ENCODE measurements around the gene ASIC2.

The ASIC2 gene

GRCh38 chr17:33287096-33287725 lies 5.9 kb downstream of the ASIC2 start:
- DNase-seq: peak in 1 of 2 experiments; percentile 2

- no peak for DNase-seq
These were observed 7.7 kb downstream of the ASIC2 start for GRCh38 chr17:33285413-33285812.

- no peak for DNase-seq
These were observed 9.1 kb downstream of the ASIC2 start for GRCh38 chr17:33284022-33284421.

- no peak for DNase-seq
These were observed 12.7 kb downstream of the ASIC2 start for GRCh38 chr17:33280162-33280943.

GRCh38 chr17:33277436-33278100 lies 15.5 kb downstream of the ASIC2 start:
- DNase-seq: no peak

- DNase-seq: no peak
These were observed 19.2 kb downstream of the ASIC2 start for GRCh38 chr17:33273743-33274410.

GRCh38 chr17:33273271-33273670 lies 19.8 kb downstream of the ASIC2 start:
- no peak for DNase-seq

GRCh38 chr17:33272438-33272837 lies 20.7 kb downstream of the ASIC2 start:
- no peak for DNase-seq

GRCh38 chr17:33269337-33270060 lies 23.6 kb downstream of the ASIC2 start:
- DNase-seq: no peak

- DNase-seq: no peak
These were observed 25.1 kb downstream of the ASIC2 start for GRCh38 chr17:33267851-33268548.

GRCh38 chr17:33267271-33267790 lies 25.8 kb downstream of the ASIC2 start:
- no peak for DNase-seq

- no peak for DNase-seq
These were observed 26.5 kb downstream of the ASIC2 start for GRCh38 chr17:33266611-33267010.

GRCh38 chr17:33266116-33266515 lies 27.0 kb downstream of the ASIC2 start:
- no peak for DNase-seq

GRCh38 chr17:33263396-33263795 lies 29.7 kb downstream of the ASIC2 start:
- no peak for DNase-seq

GRCh38 chr17:33262266-33263123 lies 30.6 kb downstream of the ASIC2 start:
- no peak for DNase-seq

GRCh38 chr17:33261820-33262219 lies 31.3 kb downstream of the ASIC2 start:
- DNase-seq: no peak

GRCh38 chr17:33260638-33261037 lies 32.5 kb downstream of the ASIC2 start:
- no peak for DNase-seq

GRCh38 chr17:33258296-33258695 lies 34.8 kb downstream of the ASIC2 start:
- no peak for DNase-seq

- DNase-seq: no peak
These were observed 47.9 kb downstream of the ASIC2 start for GRCh38 chr17:33245183-33245582.

GRCh38 chr17:33243732-33244131 lies 49.4 kb downstream of the ASIC2 start:
- DNase-seq: no peak

Measured in cerebellar nuclear complex (tissue), 1 donor.